Middle frontal gyrus (tissue), 1 donor: ENCODE measurements around the gene OR13J1.

Experiments
- DNase-seq: peaks from one replicate; pipeline ENCODE4 v3.0.0-alpha.2; 2015; ENCODE audit warnings: low spot score; ENCODE audit errors: extremely low spot score

The OR13J1 gene

DNA sequence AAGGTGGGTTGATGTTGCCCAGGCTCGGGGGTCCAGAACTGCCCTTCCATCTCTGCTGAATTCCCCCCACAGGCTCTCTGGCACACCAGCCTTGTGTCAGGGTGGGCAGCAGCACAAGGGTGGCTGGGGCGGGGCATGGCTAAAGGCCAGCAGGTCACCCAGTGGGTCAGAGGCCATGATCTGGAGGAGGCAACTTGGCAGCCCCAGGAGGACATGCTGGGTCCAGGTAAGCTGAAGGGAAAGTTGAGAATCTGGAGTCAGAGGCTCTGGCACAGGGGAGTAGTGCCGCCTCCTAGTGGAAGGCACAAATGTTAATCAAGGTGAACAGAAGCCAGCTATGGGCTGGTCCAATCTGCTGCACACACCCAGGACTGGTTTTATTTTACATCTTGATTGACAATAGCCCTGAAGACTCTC is 35.0 kb downstream of the OR13J1 start:
- no peak for DNase-seq

DNA sequence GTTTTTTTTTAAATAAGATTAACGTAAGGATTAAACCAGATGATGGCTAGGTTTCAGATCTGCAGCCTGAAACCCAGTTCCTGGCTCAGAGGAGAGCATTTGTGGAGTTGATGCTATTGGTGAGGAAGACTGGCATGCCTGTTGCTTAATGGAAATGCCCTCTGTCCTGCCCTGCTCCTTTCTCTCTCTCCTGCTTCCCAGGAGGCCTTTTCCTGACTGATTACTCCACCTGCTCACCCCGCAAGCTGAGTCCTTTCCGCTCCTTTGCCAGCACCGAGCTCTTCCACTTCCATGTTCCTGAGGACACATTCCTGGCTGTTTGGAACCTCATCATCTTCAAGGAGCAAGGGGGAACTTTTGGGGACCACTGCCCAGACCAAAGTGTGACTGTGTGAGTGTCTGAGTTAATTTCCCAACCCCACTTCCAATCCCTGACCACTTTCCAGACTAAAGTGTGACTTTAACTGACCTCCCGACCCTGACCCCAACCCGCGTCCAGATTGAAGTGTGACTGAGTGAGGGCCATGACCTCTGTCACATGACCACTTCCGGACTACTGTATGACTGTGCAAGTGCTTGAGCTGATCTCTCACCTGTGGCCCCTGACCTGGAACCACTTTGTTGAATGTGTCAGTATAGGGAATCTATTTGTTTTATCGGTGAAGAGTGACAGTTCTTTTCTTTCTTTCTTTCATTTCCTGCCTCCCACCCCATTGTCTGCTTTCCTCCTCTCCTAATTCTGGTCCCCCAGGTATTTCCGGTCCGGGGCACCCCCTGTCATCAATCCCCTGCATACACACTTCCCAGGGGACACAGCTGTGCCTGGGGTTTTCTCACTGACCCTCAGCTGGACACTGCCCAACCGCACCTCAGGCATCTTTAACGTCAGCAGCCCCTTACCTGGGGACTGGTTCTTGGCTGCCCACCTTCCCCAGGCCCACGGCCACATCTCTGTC is 35.7 kb downstream of the OR13J1 start:
- no peak for DNase-seq

DNA sequence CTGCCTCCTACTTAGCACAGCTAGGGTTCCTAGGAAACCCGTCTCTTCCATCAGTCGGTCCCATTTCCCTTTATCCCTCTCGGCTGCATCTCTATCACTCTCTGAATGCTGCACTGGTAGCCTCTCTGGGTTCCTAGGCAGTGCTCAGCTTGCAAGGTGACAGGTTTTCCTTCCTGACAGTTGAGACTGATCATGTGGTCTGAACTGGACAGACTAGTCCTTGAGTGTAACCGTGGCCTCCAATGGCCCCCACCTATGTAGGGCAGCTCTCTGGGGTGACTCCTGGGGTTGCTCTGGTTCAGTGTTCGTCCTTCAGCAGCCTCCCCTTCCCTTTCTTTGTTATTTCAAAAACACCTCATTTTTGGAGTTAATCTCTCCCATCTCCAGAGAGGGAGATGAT is 37.4 kb downstream of the OR13J1 start:
- DNase-seq, result no peak

DNA sequence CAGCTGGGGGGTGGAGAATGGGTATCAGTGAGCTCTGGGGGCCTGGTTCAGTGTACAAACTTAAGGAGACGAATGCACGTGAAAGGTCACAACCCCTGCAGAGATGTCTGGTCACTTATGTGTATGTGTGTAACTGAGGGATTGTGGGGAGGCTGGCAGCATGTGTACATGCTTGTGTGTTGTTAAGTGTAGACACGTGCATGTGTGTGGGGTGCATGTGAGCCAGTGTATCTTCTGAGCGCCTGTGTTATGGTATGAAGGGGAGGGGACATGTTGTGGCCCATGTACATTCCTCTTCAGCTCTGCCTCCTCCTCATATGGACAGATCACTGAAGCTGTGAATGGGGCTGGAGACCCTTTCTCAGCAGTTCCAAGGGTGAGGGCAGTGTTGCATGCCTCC is 39.2 kb downstream of the OR13J1 start:
- DNase-seq, result no peak

DNA sequence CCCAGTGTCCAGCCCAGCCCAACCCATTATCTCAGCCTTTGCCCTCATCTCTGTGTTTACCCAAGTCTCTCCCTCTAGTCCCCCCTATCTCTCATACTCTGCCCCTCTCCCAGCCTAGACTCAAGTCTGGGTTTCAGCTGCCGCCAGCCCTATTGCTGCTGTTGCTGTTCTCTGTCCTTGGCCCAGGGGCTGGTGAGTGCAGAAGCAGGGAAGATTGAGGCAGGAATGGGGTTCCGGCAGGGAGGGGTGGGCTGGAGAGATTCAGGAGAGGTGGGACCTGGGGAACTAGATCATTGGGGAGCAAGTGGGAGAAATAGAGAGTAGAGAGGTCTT is 40.5 kb downstream of the OR13J1 start:
- no peak for DNase-seq

DNA sequence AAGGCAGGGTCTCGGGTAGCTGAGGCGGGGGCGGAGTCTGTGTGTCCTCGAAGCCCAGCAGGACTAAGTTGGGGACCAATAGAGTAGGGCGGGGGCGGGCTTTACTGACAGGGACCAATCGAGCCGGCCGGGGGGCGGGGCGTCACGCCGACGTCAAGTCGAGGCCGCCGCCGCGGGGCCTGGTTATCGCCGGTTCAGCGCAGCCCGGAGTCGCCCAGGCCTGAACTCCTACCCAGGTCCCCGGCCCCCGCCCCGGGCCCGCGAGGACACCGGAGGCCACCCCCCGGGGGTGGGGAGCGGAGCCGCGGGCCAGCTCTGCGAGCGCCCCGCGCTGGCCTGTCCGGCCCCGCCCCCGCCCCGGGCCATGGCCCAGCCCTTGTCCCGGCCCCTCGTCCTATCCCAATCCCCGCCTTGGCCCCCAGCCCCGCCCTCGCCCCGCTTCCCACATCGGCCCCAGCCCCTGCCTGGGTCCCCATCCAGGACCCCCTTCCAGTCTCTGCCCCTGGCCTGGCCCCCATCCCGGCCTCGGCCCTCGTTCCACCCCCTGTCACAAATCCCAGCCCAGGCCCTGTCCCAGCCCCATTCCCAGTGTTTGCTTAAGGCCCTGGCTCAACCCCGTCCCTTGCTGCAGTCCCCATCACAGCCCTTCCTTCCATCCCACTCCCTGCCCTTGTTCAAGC is 41.0 kb downstream of the OR13J1 start, which contains the start of gene TMEM8B:
Gene TMEM8B, plus strand, starts transcription at position 145 of the 680 bp plus-strand sequence. Its CDS starts 220 bp downstream, at position 365.
- peak; percentile 81 for DNase-seq

DNA sequence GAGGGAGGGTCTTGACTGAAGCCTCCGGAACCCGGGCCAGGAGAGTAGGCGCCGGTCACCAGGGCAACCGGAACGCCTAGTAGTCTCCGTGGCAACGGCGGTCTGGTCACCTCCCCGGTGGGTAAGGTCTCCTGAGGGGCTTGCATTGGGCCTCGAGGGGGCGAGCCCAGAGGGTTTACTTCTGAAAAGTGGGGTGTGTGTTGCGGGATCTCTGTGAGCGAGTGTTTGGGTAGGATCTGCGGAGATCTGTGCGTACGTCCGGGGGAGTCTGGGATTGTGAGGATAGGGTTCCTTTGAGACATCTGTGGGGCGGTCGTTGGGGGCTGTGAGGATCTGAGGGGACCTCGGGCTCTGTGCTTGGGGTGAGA is 41.5 kb downstream of the OR13J1 start, which contains the start of gene FAM221B:
Gene FAM221B, minus strand, starts transcription at position 17 of the 368 bp plus-strand sequence. CDS start 2,571 bp downstream, outside the sequence.
- DNase-seq, result no peak

DNA sequence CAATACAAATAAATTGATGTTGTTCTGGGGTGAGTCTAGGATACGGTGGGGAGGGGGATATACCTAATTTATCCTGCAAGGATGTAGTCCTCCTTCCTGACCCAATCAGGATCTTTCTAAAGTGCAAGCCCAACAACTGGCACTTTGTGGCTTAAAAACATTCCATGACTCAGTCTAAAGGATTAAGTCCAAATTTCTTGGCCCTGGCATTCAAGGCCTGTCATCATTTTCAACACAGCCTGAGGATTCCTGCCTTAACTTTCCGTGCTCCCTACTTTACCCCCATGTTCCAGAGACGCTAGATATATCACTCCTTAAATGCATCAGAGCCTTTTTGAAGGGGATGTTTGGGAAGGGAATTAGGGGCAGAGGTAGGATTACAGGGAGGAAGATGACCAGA is 42.7 kb downstream of the OR13J1 start:
- no peak for DNase-seq

DNA sequence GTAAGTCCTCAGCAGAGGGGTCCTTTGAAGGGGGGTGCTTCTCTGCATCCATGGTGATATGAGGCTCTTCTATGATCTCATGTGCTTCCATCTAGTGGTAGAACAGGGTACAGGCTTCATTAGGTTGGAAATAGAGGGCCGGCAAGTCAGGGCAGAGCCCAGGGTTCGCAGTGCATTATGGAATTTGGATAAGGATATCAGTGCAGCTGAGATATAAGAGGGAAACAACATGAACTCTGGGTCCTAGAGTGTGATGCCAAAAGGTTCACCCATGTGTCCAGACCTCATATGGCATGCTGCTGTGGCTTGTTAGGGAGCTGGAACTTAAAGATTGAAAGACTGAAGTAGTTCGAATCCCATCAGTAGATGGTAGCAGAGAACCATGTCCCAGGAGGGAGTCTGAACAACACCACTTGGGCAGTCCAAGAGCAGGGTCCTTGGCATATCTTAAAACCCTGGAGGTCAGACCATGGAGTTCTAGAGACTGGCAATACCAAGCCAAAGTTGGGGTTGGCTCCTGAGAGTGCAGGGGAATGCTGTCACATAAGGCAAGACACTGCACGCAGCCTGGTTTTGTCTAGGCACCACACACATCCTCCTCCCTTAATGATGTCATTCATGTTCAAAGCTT is 44.0 kb downstream of the OR13J1 start:
- no peak for DNase-seq

DNA sequence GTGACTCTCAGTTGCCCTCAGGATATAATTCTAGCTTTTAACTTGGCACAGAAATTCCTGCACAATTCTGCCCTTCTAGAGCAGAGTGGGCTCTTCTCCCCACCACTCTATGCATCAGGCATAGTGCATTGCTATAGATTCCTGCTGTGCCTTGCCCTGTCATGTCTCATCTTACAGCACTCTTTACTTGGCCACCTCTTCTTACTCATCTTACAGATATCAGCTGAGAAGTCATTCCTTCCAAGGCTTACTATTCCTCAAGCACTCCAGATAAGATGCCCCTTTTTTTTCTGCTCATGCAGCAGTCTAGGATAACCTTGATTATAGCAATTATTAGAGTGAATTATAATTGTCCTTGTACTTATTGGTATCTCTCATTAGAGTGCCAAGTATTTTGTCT is 47.3 kb downstream of the OR13J1 start:
- DNase-seq, result no peak

DNA sequence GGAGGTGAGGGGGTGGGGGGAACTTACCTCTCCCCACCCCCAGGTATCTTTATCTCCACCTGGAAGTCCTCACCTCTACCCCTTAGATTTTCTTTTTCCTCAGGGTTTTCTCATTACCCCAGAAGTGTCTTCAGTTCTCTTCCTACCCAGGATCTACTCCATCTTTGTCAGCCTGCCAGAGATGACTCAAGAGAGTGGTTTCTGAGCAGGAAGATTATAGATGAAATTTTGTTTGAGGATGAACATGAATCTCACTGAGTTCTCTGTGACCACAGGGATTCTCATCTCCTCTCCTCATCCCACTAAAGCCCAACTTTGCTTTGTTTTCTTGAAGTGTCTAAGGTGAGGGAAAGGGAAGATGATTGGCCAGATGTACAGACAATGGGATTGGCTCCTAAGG is 50.1 kb downstream of the OR13J1 start:
- no peak for DNase-seq
